ENCODE measurements around the gene DDX55.

DNA sequence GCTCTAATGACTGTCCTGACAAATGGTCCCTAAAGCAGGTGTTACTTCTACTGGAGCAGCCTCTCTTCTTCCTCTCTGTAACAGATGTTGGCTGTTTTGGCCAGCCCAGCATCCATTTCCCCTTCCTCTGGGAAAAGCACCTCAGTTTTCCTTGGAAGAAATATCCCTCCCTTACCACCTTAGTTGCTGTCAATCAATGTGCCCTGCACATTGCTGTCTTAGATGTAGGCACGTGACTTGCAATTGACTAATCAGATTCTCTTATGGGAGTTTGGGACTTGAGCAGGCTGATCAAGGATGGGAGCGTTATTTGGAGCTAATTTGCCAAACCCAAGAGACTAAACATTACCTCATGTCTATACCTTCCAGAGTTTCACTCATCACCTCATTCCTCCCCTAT, 29.5 kb upstream of the DDX55 start:
- TF ChIP-seq, protein P1, sequence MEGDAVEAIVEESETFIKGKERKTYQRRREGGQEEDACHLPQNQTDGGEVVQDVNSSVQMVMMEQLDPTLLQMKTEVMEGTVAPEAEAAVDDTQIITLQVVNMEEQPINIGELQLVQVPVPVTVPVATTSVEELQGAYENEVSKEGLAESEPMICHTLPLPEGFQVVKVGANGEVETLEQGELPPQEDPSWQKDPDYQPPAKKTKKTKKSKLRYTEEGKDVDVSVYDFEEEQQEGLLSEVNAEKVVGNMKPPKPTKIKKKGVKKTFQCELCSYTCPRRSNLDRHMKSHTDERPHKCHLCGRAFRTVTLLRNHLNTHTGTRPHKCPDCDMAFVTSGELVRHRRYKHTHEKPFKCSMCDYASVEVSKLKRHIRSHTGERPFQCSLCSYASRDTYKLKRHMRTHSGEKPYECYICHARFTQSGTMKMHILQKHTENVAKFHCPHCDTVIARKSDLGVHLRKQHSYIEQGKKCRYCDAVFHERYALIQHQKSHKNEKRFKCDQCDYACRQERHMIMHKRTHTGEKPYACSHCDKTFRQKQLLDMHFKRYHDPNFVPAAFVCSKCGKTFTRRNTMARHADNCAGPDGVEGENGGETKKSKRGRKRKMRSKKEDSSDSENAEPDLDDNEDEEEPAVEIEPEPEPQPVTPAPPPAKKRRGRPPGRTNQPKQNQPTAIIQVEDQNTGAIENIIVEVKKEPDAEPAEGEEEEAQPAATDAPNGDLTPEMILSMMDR (IDR thresholded peaks at IDR 0.05; ENCODE audit: borderline replicate concordance, extremely low read depth, low read length, poor library complexity, severe bottlenecking), result no peak
- TF ChIP-seq EZH2 (IDR thresholded peaks at IDR 0.05; ENCODE audit: borderline replicate concordance, low read depth, low read length, severe bottlenecking), result no peak
